Neural progenitor cell (in vitro differentiated cells): ENCODE data around the gene ABCC6. TPM values are rescaled to one million over a fixed set of nuclear protein-coding genes. Genes with fewer than 3 reads are reported as not detected.

ENCODE experiments used
- DNase-seq: peaks from one replicate; pipeline ENCODE4 v3.0.0-alpha.2; 2016; ENCODE audit warnings: low spot score
- H2AFZ ChIP-seq: fragments of 200-600 bp; sonication (generic); replicated peaks from 2 replicates; pipeline ENCODE4 v1.6.1; 2016; ENCODE audit warnings: antibody characterized with exemption
- H3F3A ChIP-seq: fragments of 200-600 bp; sonication (generic); 2 replicates; pipeline ENCODE4 v1.6.1; 2016; ENCODE audit warnings: antibody characterized with exemption, low read depth
- H3K27ac ChIP-seq: fragments of 200-600 bp; sonication (generic); 2 replicates; pipeline ENCODE4 v1.5.1; 2016; ENCODE audit warnings: mild to moderate bottlenecking
- H3K27me3 ChIP-seq: fragments of 200-600 bp; sonication (generic); 2 replicates; pipeline ENCODE4 v1.6.1; 2016; ENCODE audit warnings: mild to moderate bottlenecking, moderate library complexity
- H3K36me3 ChIP-seq: fragments of 200-600 bp; sonication (generic); 2 replicates; pipeline ENCODE4 v1.5.1; 2016
- H3K4me1 ChIP-seq: fragments of 200-600 bp; sonication (generic); 2 replicates; pipeline ENCODE4 v1.6.1; 2016; ENCODE audit warnings: mixed run types
- H3K4me2 ChIP-seq: fragments of 200-600 bp; sonication (generic); 2 replicates; pipeline ENCODE4 v1.6.1; 2016
- H3K4me3 ChIP-seq: fragments of 200-600 bp; sonication (generic); 2 replicates; pipeline ENCODE4 v1.5.1; 2016
- H3K79me2 ChIP-seq: fragments of 200-600 bp; sonication (generic); 2 replicates; pipeline ENCODE4 v1.6.1; 2016; ENCODE audit warnings: low read depth
- H3K9ac ChIP-seq: fragments of 200-600 bp; sonication (generic); 2 replicates; pipeline ENCODE4 v1.6.1; 2016
- H3K9me3 ChIP-seq: fragments of 200-600 bp; sonication (generic); 2 replicates; pipeline ENCODE4 v1.5.1; 2016; ENCODE audit warnings: low read depth
- H4K20me1 ChIP-seq: fragments of 200-600 bp; sonication (generic); 2 replicates; pipeline ENCODE4 v1.6.1; 2016; ENCODE audit warnings: low read depth
- H3K27ac Mint-ChIP-seq: 3 replicates; pipeline ENCODE4 v1.8.0; 2021; ENCODE audit warnings: mixed read lengths
- H3K27me3 Mint-ChIP-seq: 2 replicates; pipeline ENCODE4 v1.8.0; 2022; ENCODE audit warnings: low read depth, mild to moderate bottlenecking, inconsistent platforms, moderate library complexity, mixed read lengths; ENCODE audit not compliant: insufficient read depth
- H3K36me3 Mint-ChIP-seq: 3 replicates; pipeline ENCODE4 v1.8.0; 2021; ENCODE audit warnings: mixed read lengths
- H3K4me1 Mint-ChIP-seq: 3 replicates; pipeline ENCODE4 v1.8.0; 2021; ENCODE audit warnings: mixed read lengths
- H3K4me3 Mint-ChIP-seq: 3 replicates; pipeline ENCODE4 v1.8.0; 2021; ENCODE audit warnings: mild to moderate bottlenecking, moderate library complexity, mixed read lengths
- H3K9me3 Mint-ChIP-seq: 3 replicates; pipeline ENCODE4 v1.8.0; 2020; ENCODE audit warnings: mixed read lengths
- CTCF ChIP-seq: fragments of 200-600 bp; sonication (generic); IDR thresholded peaks from 2 replicates; pipeline ENCODE4 v1.5.1; 2017; ENCODE audit warnings: antibody characterized with exemption, mild to moderate bottlenecking
- EZH2 ChIP-seq: fragments of 200-600 bp; sonication (generic); IDR thresholded peaks from 2 replicates; pipeline ENCODE4 v1.6.1; 2017; ENCODE audit warnings: antibody characterized with exemption, mild to moderate bottlenecking, moderate library complexity
- EZH2phosphoT487 ChIP-seq: fragments of 200-600 bp; sonication (generic); IDR thresholded peaks from 2 replicates; pipeline ENCODE4 v1.6.1; 2017; ENCODE audit warnings: antibody characterized with exemption
- total RNA-seq: library from RNA; depleted of rRNA; stranded (reverse); fragments of >200 nt; gene quantifications from 2 replicates; pipeline ENCODE4 v1.2.3, GENCODE V29; 2015; ENCODE audit warnings: low replicate concordance

The ABCC6 gene
- total RNA-seq, 1 donor from 2014 or later = 0.79 TPM

- Histone ChIP-seq H3K9ac (no peak overlapping the region), H3K79me2 (no peaks in the 10 kb centered on the region), H3K4me3 (no peak overlapping the region), H3K27ac (no peak overlapping the region), H3K4me2 (no peak overlapping the region), H3K36me3 (no peaks in the 10 kb centered on the region), H3K4me1 (no peaks in the 10 kb centered on the region), H2AFZ (no peak overlapping the region), H3K27me3 (no peaks in the 10 kb centered on the region), H3F3A (no peaks in the 10 kb centered on the region), H4K20me1 (no peaks in the 10 kb centered on the region), H3K9me3 (no peaks in the 10 kb centered on the region)
- TF ChIP-seq EZH2 = no peak
- no peak for TF ChIP-seq EZH2phosphoT487
- no peak for TF ChIP-seq CTCF
- DNase-seq = no peak
- H3K36me3 Mint-ChIP-seq = no peaks in the 10 kb centered on the region
- no peaks in the 10 kb centered on the region for H3K4me1 Mint-ChIP-seq
- H3K27ac Mint-ChIP-seq = no peak overlapping the region
- no peak overlapping the region for H3K4me3 Mint-ChIP-seq
- H3K9me3 Mint-ChIP-seq = no peaks in the 10 kb centered on the region
- peaks cover 2% of the 10 kb centered on the region for H3K27me3 Mint-ChIP-seq
Observed at GRCh38 chr16:16171332-16171919, 51.9 kb downstream of the ABCC6 start.

GRCh38 chr16:16169615-16170014 lies 53.7 kb downstream of the ABCC6 start:
- Mint-ChIP-seq H3K4me1 (no peaks in the 10 kb centered on the region), H3K27me3 (peaks cover 2% of the 10 kb centered on the region), H3K4me3 (no peak overlapping the region), H3K27ac (no peak overlapping the region), H3K9me3 (no peaks in the 10 kb centered on the region), H3K36me3 (no peaks in the 10 kb centered on the region)
- Histone ChIP-seq H3K4me2 (no peak overlapping the region), H3K9me3 (no peaks in the 10 kb centered on the region), H3K27ac (no peak overlapping the region), H3K9ac (no peak overlapping the region), H3K79me2 (no peaks in the 10 kb centered on the region), H3K4me1 (no peaks in the 10 kb centered on the region), H3K4me3 (no peak overlapping the region), H4K20me1 (no peaks in the 10 kb centered on the region), H3F3A (no peaks in the 10 kb centered on the region), H2AFZ (no peak overlapping the region), H3K36me3 (no peaks in the 10 kb centered on the region), H3K27me3 (no peaks in the 10 kb centered on the region)
- TF ChIP-seq CTCF = no peak
- no peak for TF ChIP-seq EZH2
- TF ChIP-seq EZH2phosphoT487 = no peak
- DNase-seq = no peak

- Histone ChIP-seq H3K9ac (no peak overlapping the region), H3K4me3 (no peak overlapping the region), H4K20me1 (no peaks in the 10 kb centered on the region), H3K4me2 (no peak overlapping the region), H3K4me1 (no peaks in the 10 kb centered on the region), H2AFZ (no peak overlapping the region), H3K27ac (no peak overlapping the region), H3K36me3 (no peaks in the 10 kb centered on the region), H3K27me3 (no peaks in the 10 kb centered on the region), H3F3A (no peaks in the 10 kb centered on the region), H3K9me3 (no peaks in the 10 kb centered on the region), H3K79me2 (no peaks in the 10 kb centered on the region)
- no peaks in the 10 kb centered on the region for H3K36me3 Mint-ChIP-seq
- no peak overlapping the region for H3K27ac Mint-ChIP-seq
- no peak for TF ChIP-seq EZH2
- no peak for TF ChIP-seq EZH2phosphoT487
- TF ChIP-seq CTCF = no peak
- no peak overlapping the region for H3K4me3 Mint-ChIP-seq
- no peaks in the 10 kb centered on the region for H3K9me3 Mint-ChIP-seq
- H3K27me3 Mint-ChIP-seq = peaks cover 2% of the 10 kb centered on the region
- DNase-seq = no peak
- no peaks in the 10 kb centered on the region for H3K4me1 Mint-ChIP-seq
Observed at GRCh38 chr16:16168431-16168830, 54.9 kb downstream of the ABCC6 start.
